ENCODE measurements around the gene IFT25.

GRCh38 chr1:53890522-53890941 is 55.0 kb downstream of the IFT25 start:
- TF ChIP-seq CTCF (IDR thresholded peaks at IDR 0.05; ENCODE audit: poor library complexity, severe bottlenecking) (no peak), RAD21 (conservative IDR thresholded peaks at IDR 0.05) (no peak), POLR2AphosphoS5 (IDR thresholded peaks at IDR 0.05) (no peak)

All from neural cell (in vitro differentiated cells).